Pancreas (tissue), 10 donors: ENCODE results near the gene MCM3AP. TPM values are rescaled to one million over a fixed set of nuclear protein-coding genes. Genes with fewer than 3 reads are reported as not detected.

ENCODE experiments used
- ATAC-seq, 4 donors: fragments of 200-7000 bp; cut with Tn5 transposase; one replicate each; pipeline versions ENCODE4 v1.8.0 to v1.9.1; 2020; ENCODE audit warnings: mild to moderate bottlenecking in 4 of 4, moderate library complexity in 4 of 4
- DNase-seq, 6 donors: peaks; one replicate each; pipeline ENCODE4 v3.0.0-alpha.2; 2020
- FAIRE-seq: peaks from 2 replicates; lab custom pipeline; 2012; peaks lifted over from hg19 to GRCh38; lab: Jason Lieb, UNC
- H3K27ac ChIP-seq, 4 donors: fragments of 200-600 bp; sonication (generic); 1 replicate in 3 of 4; 2 replicates in 1 of 4; pipeline versions ENCODE4 v1.5.0 to v1.8.0; 2020
- H3K27me3 ChIP-seq, 4 donors: fragments of 200-600 bp; one replicate each; pipeline ENCODE4 v1.8.0; 2021
- H3K36me3 ChIP-seq, 3 donors: fragments of 200-600 bp; sonication (generic) in 1 of 3; one replicate each; pipeline versions ENCODE4 v1.5.0 to v1.8.0; 2020 to 2021
- H3K4me1 ChIP-seq, 3 donors: fragments of 200-600 bp; one replicate each; pipeline ENCODE4 v1.8.0; 2021
- H3K4me3 ChIP-seq, 4 donors: fragments of 200-600 bp; sonication (generic) in 2 of 4; one replicate each; pipeline versions ENCODE4 v1.5.0 to v1.8.0; 2020 to 2021
- H3K9me3 ChIP-seq, 4 donors: fragments of 200-600 bp; one replicate each; pipeline ENCODE4 v1.8.0; 2021
- CTCF ChIP-seq, 4 donors: fragments of 200-600 bp; sonication (generic) in 3 of 4; IDR thresholded peaks; one replicate each; pipeline versions ENCODE4 v1.5.0 to v1.8.0; 2021; ENCODE audit warnings: antibody characterized with exemption in 4 of 4
- WGBS, 2 donors: extraction: QIAGEN DNeasy Blood & Tissue Kit; methylation state at CpG; one replicate each; pipeline ENCODE4 v1.1.7; 2013; 5-methylcytosine and 5-hydroxymethylcytosine counted together
- intact Hi-C, 3 donors: fragments of 100-400 bp; cut with DNase I; formaldehyde crosslinking; loops; one replicate each; pipeline versions ENCODE4 v1.11.1 to v1.14.2; 2022
- polyA plus RNA-seq, 2 donors: library from polyadenylated mRNA; stranded (reverse); fragments of 200-250 nt; gene quantifications; one replicate each; pipeline ENCODE4 v1.2.3, GENCODE V29; 2013
- total RNA-seq, 6 donors: library from RNA; stranded (reverse); fragmentation: NEBNext Ultra II Directional in 4 of 6; extraction: Animal tissue kit (Norgen Biotek cat#: 25700) in 4 of 6; gene quantifications; one replicate each; pipeline versions ENCODE4 v1.2.1 to v1.2.4, GENCODE V29; 2021 to 2023
- donor health status: healthy with polysubstance abuse.
- donor health status: DM: no; HTN: no; CAD: no; lungs with moderate emphysema.
- donor health status: DM: no; HTN: no; CAD: no.
- donor health status: control.
- donor health status: control.
- donor health status: Bipolar disorder and iron deficiency.
- donor health status: DM: yes; HTN: yes; CAD: no.
- donor health status: DM: no; HTN: no; CAD: no.
- donor health status: DM: no; HTN: no; CAD: no.
- donor health status: DM: yes; HTN: yes; CAD: no.

The MCM3AP gene
- total and polyA plus RNA-seq, 8 donors = 30.6 to 59.4 (median 38.0) TPM

DNA sequence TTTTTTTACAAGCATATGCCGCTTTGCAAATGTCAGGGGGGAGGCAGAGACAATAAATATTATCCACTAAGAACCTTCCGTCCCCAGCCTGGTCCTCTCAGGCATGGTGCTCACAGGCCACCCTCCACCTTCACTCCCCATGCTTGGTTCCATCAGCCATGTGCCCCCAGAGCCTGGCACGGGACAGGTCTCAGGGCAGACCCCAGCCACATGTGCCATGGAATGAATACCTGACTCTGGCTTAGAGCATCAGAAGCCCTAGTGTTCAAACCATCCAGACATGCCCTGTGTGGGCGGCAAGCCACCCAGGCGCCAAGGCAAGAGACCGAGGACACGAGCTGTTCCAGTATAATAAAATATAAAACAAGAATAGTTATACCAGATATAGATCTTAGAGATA, 62.2 kb downstream of the MCM3AP start:
- intact Hi-C loops = no loop called here
- TF ChIP-seq CTCF (IDR thresholded peaks at IDR 0.05) = no peak
- FAIRE-seq (no peak), DNase-seq (no peak), ATAC-seq (no peak)
- H3K27me3 ChIP-seq = no peaks in the 10 kb centered on the region
- no peaks in the 10 kb centered on the region for H3K9me3 ChIP-seq
- H3K4me3 ChIP-seq = no peak overlapping the region
- H3K36me3 ChIP-seq = peaks cover 0 to 5% (median 0%) of the 10 kb centered on the region in 3 donors
- WGBS, 2 donors = 87 to 91% methylated on average over 7 of the region's 7 CpGs
- peaks cover 6 to 17% (median 7%) of the 10 kb centered on the region in 3 donors for H3K4me1 ChIP-seq
- H3K27ac ChIP-seq = no peak overlapping the region

DNA sequence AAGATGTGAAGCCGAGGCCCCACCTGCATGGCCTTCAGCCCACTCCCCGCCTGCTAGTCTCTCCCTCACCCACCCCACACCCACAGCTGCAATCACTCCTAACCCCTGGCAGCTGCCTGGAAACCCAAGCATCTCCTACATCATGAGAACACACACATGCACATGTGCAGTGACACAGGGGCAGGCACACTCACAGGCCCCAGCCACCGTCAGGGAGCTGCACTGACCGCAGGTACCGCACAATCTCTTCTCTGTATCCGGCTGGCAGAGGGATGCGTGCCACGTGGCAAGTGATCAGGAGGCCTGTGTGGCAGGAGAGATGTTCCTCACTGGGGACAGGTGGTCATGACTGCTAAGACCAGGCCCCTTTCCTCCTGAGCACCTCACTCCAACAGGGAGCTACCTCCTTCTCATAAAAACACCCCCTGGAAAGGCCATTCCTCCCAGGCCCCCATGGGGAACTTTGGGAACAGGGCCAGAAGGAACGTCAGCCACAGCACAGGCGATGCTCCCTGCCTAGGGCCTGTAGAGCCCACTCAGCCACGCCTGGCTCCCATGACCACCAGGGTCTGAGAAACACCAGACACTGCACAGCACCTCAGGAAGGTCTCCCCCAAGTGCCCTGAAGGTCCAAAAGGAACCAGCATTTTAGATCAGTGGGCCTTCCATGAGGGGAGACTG, 62.8 kb downstream of the MCM3AP start:
- DNase-seq (peak in 1 of 6 donors; percentile 24), ATAC-seq (peak in 2 of 4 donors; percentile 5 to 6), FAIRE-seq (no peak)
- Histone ChIP-seq H3K4me3 (no peak overlapping the region), H3K9me3 (no peaks in the 10 kb centered on the region), H3K36me3 (peaks cover 0 to 5% (median 0%) of the 10 kb centered on the region in 3 donors), H3K27me3 (no peaks in the 10 kb centered on the region), H3K4me1 (peaks cover 6 to 14% (median 7%) of the 10 kb centered on the region in 3 donors), H3K27ac (no peak overlapping the region)
- TF ChIP-seq CTCF (IDR thresholded peaks at IDR 0.05) = no peak
- intact Hi-C loops = no loop called here
- WGBS, 2 donors = 54 to 61% methylated on average over 11 of the region's 11 CpGs

DNA sequence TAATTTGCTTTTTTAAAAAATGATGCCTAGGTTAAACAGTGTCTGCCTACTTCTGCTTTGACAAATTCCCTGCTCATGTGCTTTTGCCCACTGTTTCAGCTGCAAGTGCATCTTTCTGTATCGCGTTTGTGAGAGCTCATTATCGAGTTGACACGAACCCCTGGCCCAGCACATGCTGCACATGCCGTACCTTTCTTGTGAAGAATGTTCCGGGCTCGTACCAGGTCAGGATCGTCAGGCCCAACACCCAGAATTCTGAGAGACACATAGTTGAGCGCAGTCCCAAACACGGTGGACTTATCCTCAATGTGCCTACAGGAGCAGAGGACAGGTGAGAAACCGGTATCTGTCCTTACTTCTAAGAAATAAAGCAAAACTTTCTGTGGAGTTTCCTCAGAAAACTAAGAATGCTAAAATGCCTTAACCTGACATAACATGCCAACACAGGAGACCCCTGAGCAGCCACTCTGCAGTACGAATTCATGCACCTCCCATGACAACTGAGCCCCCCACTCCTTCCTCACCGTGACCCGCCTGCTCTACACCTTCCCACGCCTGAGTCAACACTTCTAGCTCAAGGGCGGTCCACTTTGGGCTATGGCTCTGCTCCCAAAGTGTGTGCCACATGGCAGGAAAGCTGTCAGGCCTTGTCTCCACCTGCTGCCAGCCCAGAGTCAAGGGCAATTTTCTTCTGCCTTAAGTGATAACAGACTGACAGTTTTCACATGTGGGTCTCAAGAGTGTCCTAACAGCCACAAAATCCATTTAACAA, 63.6 kb downstream of the MCM3AP start:
- H3K9me3 ChIP-seq = no peaks in the 10 kb centered on the region
- H3K4me1 ChIP-seq = peaks cover under 1 to 8% (median 2%) of the 10 kb centered on the region in 3 donors
- DNase-seq = peak in 1 of 6 donors; percentile 23
- H3K36me3 ChIP-seq = peaks cover 0 to 5% (median 0%) of the 10 kb centered on the region in 3 donors
- no peak overlapping the region for H3K4me3 ChIP-seq
- no peak for FAIRE-seq
- no peak overlapping the region for H3K27ac ChIP-seq
- WGBS, 2 donors = 65 to 72% methylated on average over 16 of the region's 16 CpGs
- peak in 3 of 4 donors; percentile 33 to 65 (median 55) for ATAC-seq
- no peaks in the 10 kb centered on the region for H3K27me3 ChIP-seq
- intact Hi-C loops = no loop called here
- TF ChIP-seq CTCF (IDR thresholded peaks at IDR 0.05) = no peak

DNA sequence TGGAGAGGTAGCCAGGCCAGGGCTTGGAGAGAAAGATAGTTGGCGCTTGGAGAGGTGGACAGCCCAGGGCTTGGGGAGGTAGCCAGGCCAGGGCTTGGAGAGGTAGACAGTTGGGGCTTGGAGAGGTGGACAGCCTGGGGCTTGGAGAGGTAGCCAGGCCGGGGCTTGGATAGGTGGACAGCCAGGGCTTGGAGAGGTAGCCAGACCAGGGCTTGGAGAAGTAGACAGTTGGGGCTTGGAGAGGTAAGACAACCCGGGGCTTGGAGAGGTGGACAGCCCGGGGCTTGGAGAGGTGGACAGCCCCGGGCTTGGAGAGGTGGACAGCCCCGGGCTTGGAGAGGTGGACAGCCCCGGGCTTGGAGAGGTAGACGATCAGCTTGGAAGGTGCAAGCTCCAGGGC, 64.6 kb downstream of the MCM3AP start:
- H3K36me3 ChIP-seq = peaks cover 0 to 5% (median 0%) of the 10 kb centered on the region in 3 donors

More for the DNA sequence above, 64.6 kb downstream of the MCM3AP start:
- no peak for ATAC-seq
- no peak for DNase-seq
- H3K27me3 ChIP-seq = no peaks in the 10 kb centered on the region
- 91 to 93% methylated on average over 8 of the region's 8 CpGs for WGBS, 2 donors
- TF ChIP-seq CTCF (IDR thresholded peaks at IDR 0.05) = no peak
- no peaks in the 10 kb centered on the region for H3K9me3 ChIP-seq
- no peak overlapping the region for H3K27ac ChIP-seq
- FAIRE-seq = no peak
- no peaks in the 10 kb centered on the region for H3K4me1 ChIP-seq
- H3K4me3 ChIP-seq = no peak overlapping the region
- intact Hi-C loops = no loop called here
